GM12878 (cell line): ENCODE results near the gene SLC12A7. TPM values are rescaled to one million over a fixed set of nuclear protein-coding genes. Genes with fewer than 3 reads are reported as not detected.

Experiments
- ATAC-seq: fragments of 200-7000 bp; cut with Tn5 transposase; 3 replicates; pipeline ENCODE4 v1.9.1; 2020; ENCODE audit warnings: mild to moderate bottlenecking, moderate library complexity
- BruUV-seq: library from RNA; stranded (reverse); fragments of 400-500 nt; replicated peaks from 2 replicates; lab custom pipeline; 2021; lab: Mats Ljungman, UMichigan
- CTCF ChIA-PET: fragments of 300-600 bp; sonication (Branson Sonifier 250); formaldehyde crosslinking; extraction: SDS; loops from one replicate; lab custom pipeline; 2021; ENCODE audit warnings: inconsistent platforms; lab: Yijun Ruan, JAX
- POLR2A ChIA-PET: fragments of 350-600 bp; formaldehyde crosslinking; extraction: SDS; loops from one replicate; lab custom pipeline; 2021; ENCODE audit warnings: inconsistent platforms; lab: Charles Lee
- RAD21 ChIA-PET: fragments of 300-600 bp; sonication (Branson Sonifier 250); formaldehyde crosslinking; loops from one replicate; lab custom pipeline; 2023; ENCODE audit warnings: antibody characterized with exemption; ENCODE audit not compliant: unreplicated experiment; lab: Charles Lee
- SMC1A ChIA-PET: fragments of 300-600 bp; sonication (Branson Sonifier 250); formaldehyde crosslinking; loops from one replicate; lab custom pipeline; 2023; ENCODE audit not compliant: unreplicated experiment, uncharacterized antibody; lab: Charles Lee
- DNase-seq: peaks from one replicate; pipeline ENCODE4 v3.0.0-alpha.2; 2011; ENCODE audit warnings: low read depth, low spot score
- FAIRE-seq: peaks from 3 replicates; lab custom pipeline; 2011; peaks lifted over from hg19 to GRCh38; lab: Jason Lieb, UNC
- H2AFZ ChIP-seq: 2 replicates; pipeline ENCODE4 v1.6.0; 2011; ENCODE audit warnings: low read depth, low read length, control low read depth; ENCODE audit not compliant: control insufficient read depth
- H3K27ac ChIP-seq: 2 replicates; pipeline ENCODE4 v1.5.1; 2011; ENCODE audit warnings: control low read depth; ENCODE audit not compliant: control insufficient read depth, insufficient read depth
- H3K27me3 ChIP-seq, 2 experiments: replicated peaks in 1 of 2; 2 replicates each; pipeline versions ENCODE4 v1.6.0 to v1.6.1; 2011; ENCODE audit warnings: low read length in 1 of 2; ENCODE audit not compliant: control insufficient read depth in 2 of 2, insufficient read depth in 2 of 2
- H3K36me3 ChIP-seq, 2 experiments: 2 replicates each; pipeline ENCODE4 v1.5.1; 2011; ENCODE audit warnings: low read length in 1 of 2; ENCODE audit not compliant: control insufficient read depth in 2 of 2, insufficient read depth in 2 of 2
- H3K4me1 ChIP-seq: 2 replicates; pipeline ENCODE4 v1.6.1; 2011; ENCODE audit warnings: mild to moderate bottlenecking, low read length, moderate library complexity, mixed read lengths; ENCODE audit not compliant: control insufficient read depth, insufficient read depth
- H3K4me2 ChIP-seq: 2 replicates; pipeline ENCODE4 v1.6.0; 2011; ENCODE audit warnings: control low read depth; ENCODE audit not compliant: control insufficient read depth, insufficient read depth
- H3K4me3 ChIP-seq: fragments of 200-600 bp; sonication (generic); 2 replicates; pipeline ENCODE4 v1.5.1; 2016
- H3K79me2 ChIP-seq: 2 replicates; pipeline ENCODE4 v1.6.0; 2011; ENCODE audit warnings: low read length; ENCODE audit not compliant: control insufficient read depth, insufficient read depth
- H3K9ac ChIP-seq: 2 replicates; pipeline ENCODE4 v1.8.0; 2011; ENCODE audit warnings: low read length, control low read depth, mixed read lengths; ENCODE audit not compliant: control insufficient read depth, insufficient read depth
- H3K9me3 ChIP-seq: replicated peaks from 3 replicates; pipeline ENCODE4 v1.5.1; 2011; ENCODE audit warnings: mild to moderate bottlenecking, low read length; ENCODE audit not compliant: control insufficient read depth, insufficient read depth
- H4K20me1 ChIP-seq: 2 replicates; pipeline ENCODE4 v1.6.0; 2011; ENCODE audit not compliant: control insufficient read depth, insufficient read depth
- CHD2 ChIP-seq: IDR thresholded peaks from 2 replicates; pipeline ENCODE4 v1.6.1; 2011; ENCODE audit warnings: low read depth, low read length, improper control_type of control experiment, borderline replicate concordance
- EED ChIP-seq: sonication (generic); IDR thresholded peaks from 2 replicates; pipeline ENCODE4 v1.6.1; 2016; ENCODE audit warnings: antibody characterized with exemption, low read depth
- EP300 ChIP-seq, 2 experiments: fragments of 150-350 bp in 1 of 2; IDR thresholded peaks; 2 replicates each; pipeline ENCODE4 v1.6.1; 2011 to 2012; ENCODE audit warnings: low read depth in 2 of 2, low read length in 2 of 2, borderline replicate concordance in 1 of 2, improper control_type of control experiment in 1 of 2, inconsistent platforms in 1 of 2; ENCODE audit not compliant: control insufficient read depth in 1 of 2
- ESRRA ChIP-seq: IDR thresholded peaks from 2 replicates; pipeline ENCODE4 v1.6.1; 2012; ENCODE audit warnings: mild to moderate bottlenecking, low read length, improper control_type of control experiment
- EZH2 ChIP-seq: IDR thresholded peaks from 2 replicates; pipeline ENCODE4 v1.6.1; 2012; ENCODE audit warnings: low read depth, mild to moderate bottlenecking, control low read depth, inconsistent platforms, low read length, borderline replicate concordance; ENCODE audit not compliant: control insufficient read depth
- HDGF ChIP-seq: fragments of 450-650 bp; IDR thresholded peaks from 2 replicates; pipeline ENCODE4 v1.6.1; 2016; ENCODE audit warnings: antibody characterized with exemption
- MYB ChIP-seq: fragments of 150-350 bp; IDR thresholded peaks from 2 replicates; pipeline ENCODE4 v1.6.1; 2014; ENCODE audit warnings: mild to moderate bottlenecking, low read depth, low read length, borderline replicate concordance
- NR2C1 ChIP-seq: fragments of 450-650 bp; IDR thresholded peaks from 2 replicates; pipeline ENCODE4 v1.6.1; 2017; ENCODE audit warnings: antibody characterized with exemption, mild to moderate bottlenecking, moderate library complexity
- PBX3 ChIP-seq: IDR thresholded peaks from 2 replicates; pipeline ENCODE4 v1.6.1; 2011; ENCODE audit warnings: mild to moderate bottlenecking, low read depth, low read length, moderate library complexity; ENCODE audit not compliant: insufficient replicate concordance
- SP1 ChIP-seq: IDR thresholded peaks from one replicate; pipeline ENCODE4 v1.6.1; 2011; ENCODE audit warnings: low read depth, low read length
- SPI1 ChIP-seq: IDR thresholded peaks from 2 replicates; pipeline ENCODE4 v1.6.1; 2011; ENCODE audit warnings: low read depth, mild to moderate bottlenecking, low read length, moderate library complexity, borderline replicate concordance; ENCODE audit not compliant: insufficient read depth
- TCF7 ChIP-seq: IDR thresholded peaks from 2 replicates; pipeline ENCODE4 v1.6.1; 2014; ENCODE audit warnings: antibody characterized with exemption, borderline replicate concordance
- ZNF207 ChIP-seq: fragments of 450-650 bp; IDR thresholded peaks from 2 replicates; pipeline ENCODE4 v1.6.1; 2014; ENCODE audit warnings: antibody characterized with exemption, mild to moderate bottlenecking, borderline replicate concordance
- WGBS: methylation state at CpG from one replicate; pipeline ENCODE4 v1.1.6; 2016; ENCODE audit warnings: low lambda C conversion rate; ENCODE audit not compliant: insufficient replicate concordance, insufficient coverage; ENCODE audit errors: missing lambda C conversion rate; 5-methylcytosine and 5-hydroxymethylcytosine counted together
- in situ Hi-C: fragments of 300-500 bp; cut with MboI; formaldehyde crosslinking; loops from 9 replicates; pipeline ENCODE4 v1.14.3; 2018; ENCODE audit warnings: mixed read lengths
- intact Hi-C: fragments of 100-400 bp; cut with micrococcal nuclease; formaldehyde crosslinking; loops from one replicate; pipeline ENCODE4 v1.14.2; 2022; ENCODE audit not compliant: unreplicated experiment
- polyA plus RNA-seq, 11 experiments: library from polyadenylated mRNA; depleted of rRNA in 4 of 11; unstranded in 6 of 11; stranded (reverse) in 5 of 11; fragments of >200 nt; fragmentation: Nextera tagmentation in 4 of 11; fragmentation: Illumina TruSeq in 1 of 11; extraction: Ambion mirVana in 4 of 11; extraction: Trizol in 1 of 11; gene quantifications; 1 replicate in 1 of 11; 2 replicates in 10 of 11; pipeline versions ENCODE4 v1.2.1 to v1.2.3, GENCODE V29; 2011 to 2016; ENCODE audit warnings: inconsistent platforms in 2 of 11, missing spikeins in 2 of 11, low read depth in 1 of 11
- total RNA-seq, 4 experiments: library from RNA; depleted of rRNA in 3 of 4; stranded (reverse); fragments of >200 nt in 3 of 4; fragmentation: Illumina TruSeq in 1 of 4; extraction: Trizol in 1 of 4; gene quantifications; 2 replicates each; pipeline versions ENCODE4 v1.2.1 to v1.2.3, GENCODE V29; 2013 to 2021

SLC12A7 gene
- total and polyA plus RNA-seq, 10 of the 15 experiments (the other 5 are each of a cell fraction or from before 2014, with no cell fraction given), result 0.10 to 10.0 (median 2.9) TPM

- FAIRE-seq, result no peak
Measured at GRCh38 chr5:1016036-1016435, 95.8 kb downstream of the SLC12A7 start.

More at GRCh38 chr5:1016036-1016435, 95.8 kb downstream of the SLC12A7 start:
- H3K4me2 ChIP-seq, result no peak overlapping the region
- no peak for DNase-seq
- H3K79me2 ChIP-seq, result no peaks in the 10 kb centered on the region
- no peak overlapping the region for H2AFZ ChIP-seq
- no peak overlapping the region for H3K4me3 ChIP-seq
- WGBS, result 61% methylated on average over 19 of the region's 19 CpGs
- intact Hi-C loops, result loop anchor here (10.0 kb wide), 1 partner anchor 129 kb away; no protein-coding TSS in a partner anchor
- H4K20me1 ChIP-seq, result no peaks in the 10 kb centered on the region
- TF ChIP-seq MYB, result no peak
- TF ChIP-seq EP300 (IDR thresholded peaks at IDR 0.05; ENCODE audit: borderline replicate concordance in 1 of 2, control insufficient read depth in 1 of 2, low read depth in 2 of 2, low read length in 2 of 2), result no peak
- no peak for TF ChIP-seq SPI1
- TF ChIP-seq CHD2, result no peak
- TF ChIP-seq ESRRA, result no peak
- TF ChIP-seq SP1, result no peak
- no peak for TF ChIP-seq TCF7
- TF ChIP-seq NR2C1, result no peak
- TF ChIP-seq PBX3, result no peak
- no peak for TF ChIP-seq ZNF207
- TF ChIP-seq EZH2, result no peak
- no peak for TF ChIP-seq HDGF
- TF ChIP-seq EED, result no peak
- ChIA-PET CTCF (no interaction called here), RAD21 (no interaction called here), SMC1A (no interaction called here), POLR2A (no interaction called here)
- H3K27ac ChIP-seq, result no peak overlapping the region
- H3K27me3 ChIP-seq, result no peaks in the 10 kb centered on the region; a peak in 3 of 4 replicates
- BruUV-seq, result no TSS peak
- H3K4me1 ChIP-seq, result no peaks in the 10 kb centered on the region
- no peaks in the 10 kb centered on the region for H3K9me3 ChIP-seq
- in situ Hi-C loops, result no loop called here
- H3K9ac ChIP-seq, result no peak overlapping the region
- H3K36me3 ChIP-seq, result no peaks in the 10 kb centered on the region
- no peak for ATAC-seq
